Keratinocyte (primary cell): ENCODE results near the gene ELF4. TPM values are rescaled to one million over a fixed set of nuclear protein-coding genes. Genes with fewer than 3 reads are reported as not detected.

ENCODE experiments used
- DNase-seq: peaks from one replicate; pipeline ENCODE4 v3.0.0-alpha.2; 2011; ENCODE audit warnings: low read depth, missing footprints, low spot score
- FAIRE-seq: peaks from 2 replicates; lab custom pipeline; 2011; peaks lifted over from hg19 to GRCh38; lab: Jason Lieb, UNC
- H2AFZ ChIP-seq: 2 replicates; pipeline ENCODE4 v1.6.0; 2012; ENCODE audit warnings: low read length, control low read depth, inconsistent platforms; ENCODE audit not compliant: control insufficient read depth
- H3K27ac ChIP-seq: 2 replicates; pipeline ENCODE4 v1.5.1; 2011; ENCODE audit warnings: low read length; ENCODE audit not compliant: control insufficient read depth, insufficient read depth
- H3K27me3 ChIP-seq: 3 replicates; pipeline ENCODE4 v1.6.0; 2011; ENCODE audit warnings: low read length; ENCODE audit not compliant: control insufficient read depth, insufficient read depth; ENCODE audit errors: extremely low read depth
- H3K36me3 ChIP-seq, 2 experiments: 2 replicates in 1 of 2; 3 replicates in 1 of 2; pipeline ENCODE4 v1.5.1; 2011; ENCODE audit warnings: low read length in 2 of 2, mild to moderate bottlenecking in 1 of 2; ENCODE audit not compliant: control insufficient read depth in 2 of 2, insufficient read depth in 2 of 2; ENCODE audit errors: extremely low read depth in 1 of 2
- H3K4me1 ChIP-seq: 3 replicates; pipeline ENCODE4 v1.5.1; 2011; ENCODE audit warnings: low read length; ENCODE audit not compliant: control insufficient read depth, insufficient read depth; ENCODE audit errors: extremely low read depth
- H3K4me2 ChIP-seq: 3 replicates; pipeline ENCODE4 v1.6.0; 2011; ENCODE audit warnings: low read depth, low read length; ENCODE audit not compliant: control insufficient read depth, insufficient read depth; ENCODE audit errors: extremely low read depth
- H3K4me3 ChIP-seq, 3 experiments: fragments of 200-600 bp in 1 of 3; sonication (generic) in 1 of 3; 2 replicates in 2 of 3; 3 replicates in 1 of 3; pipeline ENCODE4 v1.5.1; 2011 to 2016; ENCODE audit warnings: low read length in 3 of 3, mild to moderate bottlenecking in 3 of 3, control low read depth in 2 of 3, inconsistent platforms in 1 of 3, low read depth in 1 of 3, mixed read lengths in 1 of 3, mixed run types in 1 of 3, moderate library complexity in 1 of 3; ENCODE audit not compliant: control insufficient read depth in 2 of 3, insufficient read depth in 2 of 3; ENCODE audit errors: extremely low read depth in 1 of 3
- H3K79me2 ChIP-seq: 2 replicates; pipeline ENCODE4 v1.6.0; 2012; ENCODE audit warnings: low read length; ENCODE audit not compliant: control insufficient read depth, insufficient read depth
- H3K9ac ChIP-seq: 3 replicates; pipeline ENCODE4 v1.6.0; 2011; ENCODE audit warnings: low read length; ENCODE audit not compliant: control insufficient read depth, insufficient read depth; ENCODE audit errors: extremely low read depth
- H3K9me1 ChIP-seq: 3 replicates; pipeline ENCODE4 v1.6.0; 2011; ENCODE audit warnings: low read length; ENCODE audit not compliant: control insufficient read depth, insufficient read depth; ENCODE audit errors: extremely low read depth
- H3K9me3 ChIP-seq: 2 replicates; pipeline ENCODE4 v1.5.1; 2012; ENCODE audit warnings: low read depth, low read length; ENCODE audit not compliant: control insufficient read depth
- H4K20me1 ChIP-seq: 3 replicates; pipeline ENCODE4 v1.6.0; 2011; ENCODE audit warnings: low read length; ENCODE audit not compliant: control insufficient read depth, insufficient read depth; ENCODE audit errors: extremely low read depth
- CTCF ChIP-seq, 3 experiments: IDR thresholded peaks in 1 of 3; conservative IDR thresholded peaks in 1 of 3; optimal IDR thresholded peaks in 1 of 3; 2 replicates in 2 of 3; 3 replicates in 1 of 3; pipeline versions ENCODE3 to v1.5.1; 2011; ENCODE audit warnings: low read length in 3 of 3, mild to moderate bottlenecking in 3 of 3, moderate library complexity in 2 of 3, control low read depth in 1 of 3, inconsistent platforms in 1 of 3; ENCODE audit not compliant: insufficient read depth in 2 of 3; ENCODE audit errors: extremely low read depth in 1 of 3
- EZH2 ChIP-seq: IDR thresholded peaks from one replicate; pipeline ENCODE4 v1.6.1; 2012; ENCODE audit warnings: inconsistent platforms, mild to moderate bottlenecking, low read length, moderate library complexity
- dilution Hi-C: fragments of 300-500 bp; cut with MboI; formaldehyde crosslinking; loops from one replicate; pipeline ENCODE4 v1.7.0; 2020; ENCODE audit warnings: low sequenced_read_pairs; ENCODE audit not compliant: extremely low pct_ligation_motif_present
- polyA plus RNA-seq, 5 experiments: library from polyadenylated mRNA; depleted of rRNA in 3 of 5; stranded (reverse) in 3 of 5; stranded (forward) in 1 of 5; unstranded in 1 of 5; fragments of >200 nt; gene quantifications; 1 replicate in 1 of 5; 2 replicates in 3 of 5; 3 replicates in 1 of 5; pipeline versions ENCODE4 v1.2.1 to v1.2.3, GENCODE V29; 2011 to 2012; ENCODE audit warnings: missing spikeins in 2 of 5, low read depth in 1 of 5, low replicate concordance in 1 of 5

Gene ELF4
- polyA plus RNA-seq, 1 donor (not counting 4 experiments of a cell fraction or from before 2014, with no cell fraction given): 17.6 TPM

- Histone ChIP-seq H3K9ac (peak overlapping the region; percentile 61), H3K27me3 (no peaks in the 10 kb centered on the region), H3K4me3 (peak overlapping the region; percentile 32 to 49 (median 44)), H3K4me1 (peaks cover 3% of the 10 kb centered on the region), H3K9me1 (no peaks in the 10 kb centered on the region), H3K27ac (peak overlapping the region; percentile 8), H3K4me2 (peak overlapping the region; percentile 60), H4K20me1 (no peaks in the 10 kb centered on the region), H2AFZ (peak overlapping the region; percentile 53), H3K9me3 (no peaks in the 10 kb centered on the region), H3K79me2 (no peaks in the 10 kb centered on the region), H3K36me3 (peaks cover 0 to 3% of the 10 kb centered on the region in 2 experiments)
- dilution Hi-C loops: no loop called here
- DNase-seq: no peak
- TF ChIP-seq CTCF (optimal IDR thresholded peaks at IDR 0.05 in 1 of 3, IDR thresholded peaks at IDR 0.05 in 1 of 3, conservative IDR thresholded peaks at IDR 0.05 in 1 of 3; ENCODE audit: extremely low read depth in 1 of 3, insufficient read depth in 2 of 3, low read length in 3 of 3) (peak; percentile 48 to 83 (median 74)), EZH2 (no peak)
- FAIRE-seq: no peak
These were observed 49.9 kb downstream of the ELF4 start for GRCh38 chrX:130060122-130061069.

- no peak for FAIRE-seq
- dilution Hi-C loops: no loop called here
- H3K4me2 ChIP-seq: no peak overlapping the region
These were observed 51.6 kb downstream of the ELF4 start for GRCh38 chrX:130058652-130059051.

More at GRCh38 chrX:130058652-130059051, 51.6 kb downstream of the ELF4 start:
- Histone ChIP-seq H3K79me2 (no peaks in the 10 kb centered on the region), H3K4me3 (no peak overlapping the region), H3K9ac (no peak overlapping the region), H2AFZ (no peak overlapping the region), H3K27ac (no peak overlapping the region), H3K9me3 (no peaks in the 10 kb centered on the region), H3K4me1 (peaks cover 3% of the 10 kb centered on the region), H3K36me3 (no peaks in the 10 kb centered on the region), H3K9me1 (no peaks in the 10 kb centered on the region), H3K27me3 (no peaks in the 10 kb centered on the region), H4K20me1 (no peaks in the 10 kb centered on the region)
- TF ChIP-seq CTCF (optimal IDR thresholded peaks at IDR 0.05 in 1 of 3, IDR thresholded peaks at IDR 0.05 in 1 of 3, conservative IDR thresholded peaks at IDR 0.05 in 1 of 3; ENCODE audit: extremely low read depth in 1 of 3, insufficient read depth in 2 of 3, low read length in 3 of 3): no peak
- TF ChIP-seq EZH2: no peak
- DNase-seq: no peak
